HG02852 (cell line): Measurements from ENCODE around the gene C10orf71.

ENCODE experiments used
- ATAC-seq: cut with Tn5 transposase; IDR thresholded peaks from one replicate; pipeline ENCODE4 v1.9.1; 2021; ENCODE audit warnings: mild to moderate bottlenecking, moderate library complexity; ENCODE audit not compliant: unreplicated experiment

C10orf71 gene

GRCh38 chr10:49313501-49314070, 14.6 kb downstream of the C10orf71 start:
- no peak for ATAC-seq

- no peak for ATAC-seq
Observed at GRCh38 chr10:49314806-49315205, 15.8 kb downstream of the C10orf71 start.

- ATAC-seq = no peak
Observed at GRCh38 chr10:49318028-49318427, 19.1 kb downstream of the C10orf71 start.

- ATAC-seq = no peak
Observed at GRCh38 chr10:49318755-49319154, 19.8 kb downstream of the C10orf71 start.

GRCh38 chr10:49319206-49319605, 20.2 kb downstream of the C10orf71 start:
- no peak for ATAC-seq

- no peak for ATAC-seq
Observed at GRCh38 chr10:49320191-49320590, 21.2 kb downstream of the C10orf71 start.

GRCh38 chr10:49321021-49321420, 22.1 kb downstream of the C10orf71 start:
- no peak for ATAC-seq

- ATAC-seq = no peak
Observed at GRCh38 chr10:49322371-49323170, 23.6 kb downstream of the C10orf71 start.

GRCh38 chr10:49323171-49323895, 24.4 kb downstream of the C10orf71 start:
- no peak for ATAC-seq

GRCh38 chr10:49323896-49324270, 24.9 kb downstream of the C10orf71 start:
- ATAC-seq = no peak

GRCh38 chr10:49324711-49325110, 25.7 kb downstream of the C10orf71 start:
- no peak for ATAC-seq

GRCh38 chr10:49325131-49325915, 26.4 kb downstream of the C10orf71 start:
- no peak for ATAC-seq

- no peak for ATAC-seq
Observed at GRCh38 chr10:49325916-49326783, 27.2 kb downstream of the C10orf71 start.

- ATAC-seq = no peak
Observed at GRCh38 chr10:49327036-49327813, 28.3 kb downstream of the C10orf71 start.

GRCh38 chr10:49328401-49329145, 29.6 kb downstream of the C10orf71 start:
- ATAC-seq = no peak

- no peak for ATAC-seq
Observed at GRCh38 chr10:49329146-49329505, 30.2 kb downstream of the C10orf71 start.

- ATAC-seq = no peak
Observed at GRCh38 chr10:49330127-49330665, 31.2 kb downstream of the C10orf71 start.

GRCh38 chr10:49331431-49331830, 32.5 kb downstream of the C10orf71 start:
- ATAC-seq = no peak

- ATAC-seq = no peak
Observed at GRCh38 chr10:49332333-49332732, 33.4 kb downstream of the C10orf71 start.
